HL-60 (cell line): ENCODE results near the gene BCL2.

Source experiments
- DNase-seq, 2 experiments: peaks; one replicate each; pipeline ENCODE4 v3.0.0-alpha.2; 2010 to 2020; ENCODE audit warnings: low read depth in 1 of 2, low spot score in 1 of 2
- H3K27ac ChIP-seq: fragments of 250-450 bp; sonication (Bioruptor Pico); replicated peaks from 2 replicates; pipeline ENCODE4 v1.5.1; 2020; ENCODE audit warnings: mild to moderate bottlenecking, moderate library complexity
- H3K27me3 ChIP-seq: fragments of 250-450 bp; sonication (Bioruptor Pico); 2 replicates; pipeline ENCODE4 v1.5.1; 2021; ENCODE audit warnings: mild to moderate bottlenecking, moderate library complexity; ENCODE audit not compliant: insufficient read depth, poor library complexity, severe bottlenecking
- H3K4me3 ChIP-seq: replicated peaks from 2 replicates; pipeline ENCODE4 v1.5.1; 2011; ENCODE audit warnings: mild to moderate bottlenecking, control low read depth, low read length; ENCODE audit not compliant: insufficient read depth
- GABPA ChIP-seq: IDR thresholded peaks from 2 replicates; pipeline ENCODE4 v1.6.1; 2012; ENCODE audit warnings: low read depth
- POLR2AphosphoS5 ChIP-seq: IDR thresholded peaks from 2 replicates; pipeline ENCODE4 v1.6.1; 2012; ENCODE audit warnings: low read depth
- SPI1 ChIP-seq: IDR thresholded peaks from 2 replicates; pipeline ENCODE4 v1.6.1; 2012; ENCODE audit warnings: low read depth, mild to moderate bottlenecking, borderline replicate concordance
- TF ChIP-seq, protein P1 (sequence below): IDR thresholded peaks from 2 replicates; pipeline ENCODE4 v1.6.1; 2012; ENCODE audit warnings: low read depth; ENCODE audit not compliant: insufficient replicate concordance
- TF ChIP-seq, protein P2 (sequence below): IDR thresholded peaks from one replicate; pipeline ENCODE4 v1.5.1; 2011; ENCODE audit warnings: low read length, control low read depth, inconsistent platforms; ENCODE audit not compliant: insufficient read depth

The BCL2 gene

DNA sequence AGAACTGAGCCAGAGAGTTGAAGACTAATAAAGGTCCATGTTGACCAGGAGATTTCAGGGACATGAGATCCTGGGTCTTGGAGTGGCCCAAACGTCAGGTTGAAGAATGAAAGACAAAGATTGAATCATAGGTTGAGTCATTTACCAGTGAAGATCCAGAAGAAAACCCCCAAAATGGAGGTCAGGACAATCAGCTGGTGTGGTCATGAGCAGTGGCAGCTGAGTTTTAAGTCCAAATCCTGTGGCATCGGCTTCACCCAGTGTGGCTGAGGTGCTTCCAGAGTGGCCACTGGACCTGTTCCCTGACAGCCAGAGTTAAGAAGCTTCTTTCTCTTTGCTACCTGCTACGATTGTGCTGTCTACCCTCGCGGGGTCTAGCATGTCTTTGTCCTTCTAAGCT is 234.0 kb downstream of the BCL2 start:
- H3K27me3 ChIP-seq, result no peaks in the 10 kb centered on the region

DNA sequence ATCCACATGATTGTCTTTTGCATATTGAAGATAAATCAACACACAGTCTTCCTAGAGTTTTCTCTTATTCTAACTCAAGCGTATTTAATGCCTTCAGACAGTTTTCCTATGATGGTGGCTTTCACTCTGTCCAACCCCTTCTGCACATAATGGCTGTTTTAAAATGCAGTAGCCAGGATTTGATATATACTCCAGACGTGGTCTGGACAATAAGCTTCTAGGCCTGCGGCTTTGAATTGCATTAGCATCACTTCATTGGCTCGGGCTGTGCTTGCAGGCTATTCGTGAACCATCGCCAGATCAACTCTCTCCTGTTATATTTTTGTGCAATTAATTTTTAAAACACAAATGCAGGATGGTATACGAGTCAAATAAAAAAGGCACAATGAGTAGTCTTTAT is 235.3 kb downstream of the BCL2 start:
- H3K27me3 ChIP-seq, result no peaks in the 10 kb centered on the region
- no peak for DNase-seq
- TF ChIP-seq GABPA, result no peak
- TF ChIP-seq, protein P1, sequence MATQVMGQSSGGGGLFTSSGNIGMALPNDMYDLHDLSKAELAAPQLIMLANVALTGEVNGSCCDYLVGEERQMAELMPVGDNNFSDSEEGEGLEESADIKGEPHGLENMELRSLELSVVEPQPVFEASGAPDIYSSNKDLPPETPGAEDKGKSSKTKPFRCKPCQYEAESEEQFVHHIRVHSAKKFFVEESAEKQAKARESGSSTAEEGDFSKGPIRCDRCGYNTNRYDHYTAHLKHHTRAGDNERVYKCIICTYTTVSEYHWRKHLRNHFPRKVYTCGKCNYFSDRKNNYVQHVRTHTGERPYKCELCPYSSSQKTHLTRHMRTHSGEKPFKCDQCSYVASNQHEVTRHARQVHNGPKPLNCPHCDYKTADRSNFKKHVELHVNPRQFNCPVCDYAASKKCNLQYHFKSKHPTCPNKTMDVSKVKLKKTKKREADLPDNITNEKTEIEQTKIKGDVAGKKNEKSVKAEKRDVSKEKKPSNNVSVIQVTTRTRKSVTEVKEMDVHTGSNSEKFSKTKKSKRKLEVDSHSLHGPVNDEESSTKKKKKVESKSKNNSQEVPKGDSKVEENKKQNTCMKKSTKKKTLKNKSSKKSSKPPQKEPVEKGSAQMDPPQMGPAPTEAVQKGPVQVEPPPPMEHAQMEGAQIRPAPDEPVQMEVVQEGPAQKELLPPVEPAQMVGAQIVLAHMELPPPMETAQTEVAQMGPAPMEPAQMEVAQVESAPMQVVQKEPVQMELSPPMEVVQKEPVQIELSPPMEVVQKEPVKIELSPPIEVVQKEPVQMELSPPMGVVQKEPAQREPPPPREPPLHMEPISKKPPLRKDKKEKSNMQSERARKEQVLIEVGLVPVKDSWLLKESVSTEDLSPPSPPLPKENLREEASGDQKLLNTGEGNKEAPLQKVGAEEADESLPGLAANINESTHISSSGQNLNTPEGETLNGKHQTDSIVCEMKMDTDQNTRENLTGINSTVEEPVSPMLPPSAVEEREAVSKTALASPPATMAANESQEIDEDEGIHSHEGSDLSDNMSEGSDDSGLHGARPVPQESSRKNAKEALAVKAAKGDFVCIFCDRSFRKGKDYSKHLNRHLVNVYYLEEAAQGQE, result no peak
- no peak for TF ChIP-seq POLR2AphosphoS5
- no peak for TF ChIP-seq SPI1
- TF ChIP-seq, protein P2, sequence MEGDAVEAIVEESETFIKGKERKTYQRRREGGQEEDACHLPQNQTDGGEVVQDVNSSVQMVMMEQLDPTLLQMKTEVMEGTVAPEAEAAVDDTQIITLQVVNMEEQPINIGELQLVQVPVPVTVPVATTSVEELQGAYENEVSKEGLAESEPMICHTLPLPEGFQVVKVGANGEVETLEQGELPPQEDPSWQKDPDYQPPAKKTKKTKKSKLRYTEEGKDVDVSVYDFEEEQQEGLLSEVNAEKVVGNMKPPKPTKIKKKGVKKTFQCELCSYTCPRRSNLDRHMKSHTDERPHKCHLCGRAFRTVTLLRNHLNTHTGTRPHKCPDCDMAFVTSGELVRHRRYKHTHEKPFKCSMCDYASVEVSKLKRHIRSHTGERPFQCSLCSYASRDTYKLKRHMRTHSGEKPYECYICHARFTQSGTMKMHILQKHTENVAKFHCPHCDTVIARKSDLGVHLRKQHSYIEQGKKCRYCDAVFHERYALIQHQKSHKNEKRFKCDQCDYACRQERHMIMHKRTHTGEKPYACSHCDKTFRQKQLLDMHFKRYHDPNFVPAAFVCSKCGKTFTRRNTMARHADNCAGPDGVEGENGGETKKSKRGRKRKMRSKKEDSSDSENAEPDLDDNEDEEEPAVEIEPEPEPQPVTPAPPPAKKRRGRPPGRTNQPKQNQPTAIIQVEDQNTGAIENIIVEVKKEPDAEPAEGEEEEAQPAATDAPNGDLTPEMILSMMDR, result no peak
- no peak overlapping the region for H3K4me3 ChIP-seq
- H3K27ac ChIP-seq, result no peak overlapping the region

More for the DNA sequence above, 234.0 kb downstream of the BCL2 start:
- DNase-seq, result no peak
- Histone ChIP-seq H3K27ac (no peak overlapping the region), H3K4me3 (no peak overlapping the region)
- TF ChIP-seq, protein P1, result no peak

DNA sequence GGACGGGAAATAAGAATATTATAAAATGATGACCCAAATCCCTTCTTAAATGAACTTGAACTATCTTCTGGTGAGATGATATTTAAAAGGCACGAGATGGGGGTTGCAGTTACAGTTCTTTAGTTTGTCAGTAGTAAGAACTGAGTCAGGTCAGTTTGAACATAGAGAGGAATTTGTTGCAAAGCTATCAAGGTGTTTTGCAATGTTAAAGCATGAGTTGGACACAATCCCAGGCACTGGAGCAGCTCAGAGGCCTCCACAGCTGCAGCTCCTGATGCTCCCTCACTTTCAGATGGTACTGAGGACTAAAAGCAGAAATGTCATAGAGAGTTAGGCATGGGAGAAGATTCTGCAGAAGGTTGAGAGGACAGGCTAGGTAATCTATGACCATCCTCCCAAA is 236.0 kb downstream of the BCL2 start:
- DNase-seq, result no peak
- no peak overlapping the region for H3K4me3 ChIP-seq
- no peaks in the 10 kb centered on the region for H3K27me3 ChIP-seq
- TF ChIP-seq, protein P2, result no peak
- no peak for TF ChIP-seq SPI1
- no peak overlapping the region for H3K27ac ChIP-seq

DNA sequence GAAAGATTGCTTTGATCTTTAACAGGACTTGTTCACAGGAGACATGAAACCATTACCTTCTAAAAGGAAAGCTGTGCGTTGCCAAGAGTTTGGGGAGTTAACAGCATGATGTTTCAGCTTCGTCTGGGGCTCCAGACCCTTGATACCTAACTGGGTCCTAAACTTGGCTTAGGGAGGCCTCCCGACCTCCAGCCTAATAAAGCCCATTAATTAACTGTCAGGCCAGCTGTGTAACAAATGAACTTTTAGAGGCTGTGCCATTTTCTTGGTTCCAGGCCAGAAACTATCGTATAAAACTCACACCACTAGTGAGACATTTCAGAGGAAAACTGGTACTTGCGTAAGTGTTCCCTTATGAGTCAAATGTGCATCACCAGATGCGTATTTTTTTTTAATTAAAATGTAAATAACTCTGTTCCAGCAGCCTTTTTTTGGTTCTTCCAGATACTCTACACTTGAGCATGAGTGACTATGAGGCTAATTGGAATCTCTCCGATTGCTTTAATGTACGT is 236.5 kb downstream of the BCL2 start:
- H3K4me3 ChIP-seq, result no peak overlapping the region
- no peaks in the 10 kb centered on the region for H3K27me3 ChIP-seq
- DNase-seq, result no peak
- no peak overlapping the region for H3K27ac ChIP-seq
- TF ChIP-seq SPI1 (no peak), POLR2AphosphoS5 (no peak), GABPA (no peak)
- TF ChIP-seq, protein P2, result no peak
- TF ChIP-seq, protein P1, result no peak
